HepG2 (cell line): ENCODE results near the gene GRIK4. TPM values are rescaled to one million over a fixed set of nuclear protein-coding genes. Genes with fewer than 3 reads are reported as not detected.
A peak's percentile ranks its signal among the peaks of the same experiment; 100 is the strongest.

Source experiments
- ATAC-seq: fragments of 200-7000 bp; cut with Tn5 transposase; 3 replicates; pipeline ENCODE4 v1.9.1; 2020; ENCODE audit warnings: mild to moderate bottlenecking, moderate library complexity
- BruUV-seq: library from RNA; stranded (reverse); fragments of 400-500 nt; replicated peaks from 2 replicates; lab custom pipeline; 2021; lab: Mats Ljungman, UMichigan
- CTCF ChIA-PET: fragments of 300-600 bp; formaldehyde crosslinking; extraction: SDS; loops from one replicate; lab custom pipeline; 2021; ENCODE audit warnings: low total read pairs, inconsistent platforms, low intra/inter-chr PET ratio; lab: Yijun Ruan, JAX
- POLR2A ChIA-PET: fragments of 350-600 bp; sonication (Branson Sonifier 250); formaldehyde crosslinking; loops from one replicate; lab custom pipeline; 2020; ENCODE audit warnings: antibody characterized with exemption, inconsistent platforms; lab: Yijun Ruan, JAX
- DNase-seq: peaks from one replicate; pipeline ENCODE4 v3.0.0-alpha.2; 2015; ENCODE audit warnings: low spot score
- FAIRE-seq: peaks from 3 replicates; lab custom pipeline; 2011; peaks lifted over from hg19 to GRCh38; lab: Jason Lieb, UNC
- H2AFZ ChIP-seq: one replicate; pipeline ENCODE4 v1.6.1; 2011; ENCODE audit warnings: low read length, inconsistent platforms
- H3K27ac ChIP-seq: fragments of 300-600 bp; 3 replicates; pipeline ENCODE4 v1.8.0; 2011; ENCODE audit warnings: mixed run types, mild to moderate bottlenecking, mixed read lengths, low read length, inconsistent platforms; ENCODE audit not compliant: insufficient read depth; ENCODE audit errors: extremely low read length
- H3K27me3 ChIP-seq, 2 experiments: fragments of 200-600 bp in 1 of 2; 2 replicates in 1 of 2; 3 replicates in 1 of 2; pipeline versions ENCODE4 v1.6.0 to v1.8.0; 2011; ENCODE audit warnings: low read length in 2 of 2, mild to moderate bottlenecking in 2 of 2, moderate library complexity in 2 of 2, inconsistent platforms in 1 of 2; ENCODE audit not compliant: insufficient read depth in 2 of 2, control insufficient read depth in 1 of 2
- H3K36me3 ChIP-seq, 2 experiments: fragments of 200-600 bp in 1 of 2; replicated peaks in 1 of 2; 2 replicates in 1 of 2; 3 replicates in 1 of 2; pipeline versions ENCODE4 v1.5.1 to v1.8.0; 2011; ENCODE audit warnings: low read length in 2 of 2, inconsistent platforms in 1 of 2; ENCODE audit not compliant: insufficient read depth in 2 of 2, control insufficient read depth in 1 of 2
- H3K4me1 ChIP-seq: 2 replicates; pipeline ENCODE4 v1.5.1; 2012; ENCODE audit warnings: low read length, inconsistent platforms; ENCODE audit not compliant: insufficient read depth
- H3K4me2 ChIP-seq: 2 replicates; pipeline ENCODE4 v1.6.0; 2011; ENCODE audit warnings: low read depth, low read length, inconsistent platforms
- H3K4me3 ChIP-seq, 3 experiments: fragments of 200-600 bp in 1 of 3; sonication (generic), shearing (Covaris generic) in 1 of 3; replicated peaks in 1 of 3; 2 replicates each; pipeline ENCODE4 v1.5.1; 2011 to 2016; ENCODE audit warnings: low read length in 3 of 3, inconsistent platforms in 2 of 3, low read depth in 2 of 3, mild to moderate bottlenecking in 2 of 3, control low read depth in 1 of 3, mixed read lengths in 1 of 3; ENCODE audit not compliant: insufficient read depth in 1 of 3
- H3K79me2 ChIP-seq: one replicate; pipeline ENCODE4 v1.6.1; 2011; ENCODE audit warnings: low read length, inconsistent platforms; ENCODE audit not compliant: insufficient read depth
- H3K9ac ChIP-seq: 2 replicates; pipeline ENCODE4 v1.6.0; 2011; ENCODE audit warnings: mild to moderate bottlenecking, low read depth, low read length, inconsistent platforms; ENCODE audit not compliant: insufficient read depth
- H3K9me3 ChIP-seq: 2 replicates; pipeline ENCODE4 v1.5.1; 2012; ENCODE audit warnings: mild to moderate bottlenecking, low read length
- H4K20me1 ChIP-seq: 2 replicates; pipeline ENCODE4 v1.6.0; 2011; ENCODE audit warnings: inconsistent platforms, mild to moderate bottlenecking, low read length, moderate library complexity; ENCODE audit not compliant: insufficient read depth
- E2F2 ChIP-seq: sonication (generic); formaldehyde crosslinking; IDR thresholded peaks from 2 replicates; pipeline ENCODE4 v1.4.0; 2020; ENCODE audit warnings: missing genetic modification reagents, borderline replicate concordance
- NR1H2 ChIP-seq: sonication (generic); formaldehyde crosslinking; IDR thresholded peaks from 2 replicates; pipeline ENCODE4 v1.8.1; 2022; ENCODE audit warnings: low read depth, missing genetic modification reagents, borderline replicate concordance
- STAG1 ChIP-seq: sonication (generic); formaldehyde crosslinking; IDR thresholded peaks from 2 replicates; pipeline ENCODE4 v1.4.0; 2020; ENCODE audit warnings: missing genetic modification reagents
- THAP7 ChIP-seq: sonication (generic); formaldehyde crosslinking; IDR thresholded peaks from 2 replicates; pipeline ENCODE4 v1.8.1; 2023; ENCODE audit warnings: mild to moderate bottlenecking, missing genetic modification reagents
- U2AF2 ChIP-seq: fragments of 200-400 bp; formaldehyde crosslinking; IDR thresholded peaks from 2 replicates; pipeline ENCODE4 v1.6.1; 2017; ENCODE audit warnings: low read depth, mild to moderate bottlenecking, low read length
- YEATS2 ChIP-seq: sonication (generic); formaldehyde crosslinking; IDR thresholded peaks from 2 replicates; pipeline ENCODE4 v1.4.0; 2020; ENCODE audit warnings: missing genetic modification reagents, borderline replicate concordance
- ZHX2 ChIP-seq, 2 experiments: sonication (generic) in 1 of 2; formaldehyde crosslinking in 1 of 2; IDR thresholded peaks; 2 replicates each; pipeline versions ENCODE4 v1.6.1 to v1.9.0; 2014 to 2022; ENCODE audit warnings: antibody characterized with exemption in 1 of 2, borderline replicate concordance in 1 of 2, inconsistent platforms in 1 of 2, low read depth in 1 of 2, missing genetic modification reagents in 1 of 2
- WGBS: methylation state at CpG from one replicate; pipeline ENCODE4 v1.1.6; 2017; ENCODE audit warnings: low lambda C conversion rate; 5-methylcytosine and 5-hydroxymethylcytosine counted together
- in situ Hi-C: cut with HindIII; loops from 2 replicates; pipeline ENCODE4 v1.10.0; 2017; ENCODE audit warnings: low pct_unique_long_range_greater_than_20kb; ENCODE audit not compliant: extremely low pct_ligation_motif_present
- intact Hi-C: fragments of 100-400 bp; cut with micrococcal nuclease; formaldehyde crosslinking; loops from one replicate; pipeline ENCODE4 v1.10.0; 2022; ENCODE audit not compliant: unreplicated experiment
- polyA plus RNA-seq, 8 experiments: library from polyadenylated mRNA; depleted of rRNA in 3 of 8; stranded (reverse) in 7 of 8; unstranded in 1 of 8; fragments of >200 nt; fragmentation: Illumina TruSeq in 4 of 8; extraction: Trizol in 4 of 8; gene quantifications; 2 replicates each; pipeline versions ENCODE4 v1.2.1 to v1.2.3, GENCODE V29; 2011 to 2016; ENCODE audit warnings: low read depth in 4 of 8, missing spikeins in 1 of 8, mixed read lengths in 1 of 8; ENCODE audit not compliant: insufficient read depth in 1 of 8
- total RNA-seq, 5 experiments: library from RNA; depleted of rRNA; stranded (reverse); fragments of >200 nt; fragmentation: Illumina TruSeq; extraction: Trizol; gene quantifications; 2 replicates each; pipeline ENCODE4 v1.2.3, GENCODE V29; 2016; ENCODE audit warnings: low read depth in 1 of 5
- TF ChIP-seq, protein P1 (sequence below): sonication (generic); formaldehyde crosslinking; IDR thresholded peaks from 2 replicates; pipeline ENCODE4 v1.5.0; 2020; ENCODE audit warnings: mild to moderate bottlenecking, missing genetic modification reagents, moderate library complexity
- TF ChIP-seq, protein P2 (sequence below): IDR thresholded peaks from 2 replicates; pipeline ENCODE4 v1.6.1; 2016; ENCODE audit warnings: control low read depth

GRIK4 gene
- total and polyA plus RNA-seq, 2 of the 13 experiments (the other 11 are each of a cell fraction or from before 2014, with no cell fraction given): 0.04 to 0.07 TPM

- TF ChIP-seq, protein P1, sequence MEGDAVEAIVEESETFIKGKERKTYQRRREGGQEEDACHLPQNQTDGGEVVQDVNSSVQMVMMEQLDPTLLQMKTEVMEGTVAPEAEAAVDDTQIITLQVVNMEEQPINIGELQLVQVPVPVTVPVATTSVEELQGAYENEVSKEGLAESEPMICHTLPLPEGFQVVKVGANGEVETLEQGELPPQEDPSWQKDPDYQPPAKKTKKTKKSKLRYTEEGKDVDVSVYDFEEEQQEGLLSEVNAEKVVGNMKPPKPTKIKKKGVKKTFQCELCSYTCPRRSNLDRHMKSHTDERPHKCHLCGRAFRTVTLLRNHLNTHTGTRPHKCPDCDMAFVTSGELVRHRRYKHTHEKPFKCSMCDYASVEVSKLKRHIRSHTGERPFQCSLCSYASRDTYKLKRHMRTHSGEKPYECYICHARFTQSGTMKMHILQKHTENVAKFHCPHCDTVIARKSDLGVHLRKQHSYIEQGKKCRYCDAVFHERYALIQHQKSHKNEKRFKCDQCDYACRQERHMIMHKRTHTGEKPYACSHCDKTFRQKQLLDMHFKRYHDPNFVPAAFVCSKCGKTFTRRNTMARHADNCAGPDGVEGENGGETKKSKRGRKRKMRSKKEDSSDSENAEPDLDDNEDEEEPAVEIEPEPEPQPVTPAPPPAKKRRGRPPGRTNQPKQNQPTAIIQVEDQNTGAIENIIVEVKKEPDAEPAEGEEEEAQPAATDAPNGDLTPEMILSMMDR (CRISPR knock-in tag): peak; percentile 41; the same call in 1 of the 2 replicates
- TF ChIP-seq E2F2 (CRISPR knock-in tag) (no peak), NR1H2 (CRISPR knock-in tag) (no peak), YEATS2 (no peak), STAG1 (CRISPR knock-in tag) (peak; percentile 14), THAP7 (CRISPR knock-in tag) (no peak)
- TF ChIP-seq, protein P2, sequence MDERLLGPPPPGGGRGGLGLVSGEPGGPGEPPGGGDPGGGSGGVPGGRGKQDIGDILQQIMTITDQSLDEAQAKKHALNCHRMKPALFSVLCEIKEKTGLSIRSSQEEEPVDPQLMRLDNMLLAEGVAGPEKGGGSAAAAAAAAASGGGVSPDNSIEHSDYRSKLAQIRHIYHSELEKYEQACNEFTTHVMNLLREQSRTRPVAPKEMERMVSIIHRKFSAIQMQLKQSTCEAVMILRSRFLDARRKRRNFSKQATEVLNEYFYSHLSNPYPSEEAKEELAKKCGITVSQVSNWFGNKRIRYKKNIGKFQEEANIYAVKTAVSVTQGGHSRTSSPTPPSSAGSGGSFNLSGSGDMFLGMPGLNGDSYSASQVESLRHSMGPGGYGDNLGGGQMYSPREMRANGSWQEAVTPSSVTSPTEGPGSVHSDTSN (CRISPR knock-in tag): no peak
These were observed 433.5 kb downstream of the GRIK4 start (continued) for GRCh38 chr11:120945042-120945441.

GRCh38 chr11:120950880-120951279 is 439.3 kb downstream of the GRIK4 start:
- Histone ChIP-seq H2AFZ (no peak overlapping the region), H3K9ac (no peak overlapping the region), H3K4me1 (no peaks in the 10 kb centered on the region), H3K4me2 (no peak overlapping the region), H4K20me1 (no peaks in the 10 kb centered on the region), H3K36me3 (no peaks in the 10 kb centered on the region), H3K9me3 (no peaks in the 10 kb centered on the region), H3K79me2 (no peaks in the 10 kb centered on the region), H3K4me3 (no peak overlapping the region), H3K27ac (no peak overlapping the region), H3K27me3 (peaks cover 0 to 5% of the 10 kb centered on the region in 2 experiments; a peak in 2 of 5 replicates)
- ChIA-PET CTCF (no interaction called here), POLR2A (no interaction called here)
- intact Hi-C loops (loop anchor here (5.0 kb wide), 1 partner anchor 194 kb away; no protein-coding TSS in a partner anchor), in situ Hi-C loops (loop anchor here (5.0 to 10.0 kb wide), 2 partner anchors 266 to 439 kb away; partner anchors contain the start of gene GRIK4)
- ATAC-seq (no peak), DNase-seq (no peak), FAIRE-seq (no peak)
- no TSS peak for BruUV-seq
- 51% methylated on average over 6 of the region's 6 CpGs for WGBS
- TF ChIP-seq U2AF2 (no peak), ZHX2 (IDR thresholded peaks at IDR 0.05; ENCODE audit: low read depth) (no peak), ZHX2 (CRISPR knock-in tag; IDR thresholded peaks at IDR 0.05; ENCODE audit: borderline replicate concordance) (no peak)
